ENCODE data around the gene IQSEC1. TPM values are rescaled to one million over a fixed set of nuclear protein-coding genes. Genes with fewer than 3 reads are reported as not detected.

Gene IQSEC1
- total and polyA plus RNA-seq, 2 experiments from 2014 or later, result 8.0 to 51.9 TPM

DNA sequence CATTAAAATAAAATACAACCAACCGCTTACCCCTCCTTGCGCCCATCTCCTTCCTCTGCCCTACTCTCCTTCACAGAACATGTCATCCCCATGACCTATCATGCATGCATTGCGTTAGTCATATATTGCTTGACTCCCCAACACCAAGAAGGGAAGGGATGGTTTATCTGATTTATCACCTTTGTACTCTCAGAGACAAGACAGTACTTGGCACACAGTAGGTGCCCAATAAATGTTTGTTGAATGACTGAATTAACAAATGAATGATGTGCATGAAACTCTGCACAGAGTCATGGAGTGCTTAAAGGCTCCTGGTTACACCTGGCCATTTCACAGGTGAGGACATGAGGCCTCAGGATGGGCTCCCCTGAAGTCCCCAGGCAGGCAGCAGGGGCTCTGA, 59.7 kb downstream of the IQSEC1 start:
- Mint-ChIP-seq H3K36me3 (ENCODE audit: low read depth) (no peaks in the 10 kb centered on the region; the same call in 2 of the 3 replicates), H3K4me3 (no peak overlapping the region), H3K4me1 (peaks cover 44% of the 10 kb centered on the region), H3K9me3 (no peaks in the 10 kb centered on the region), H3K27ac (no peak overlapping the region), H3K27me3 (ENCODE audit: insufficient read depth, low read depth, poor library complexity) (peaks cover 14% of the 10 kb centered on the region)
- H3K4me3 ChIP-seq, result no peak overlapping the region
- H3K9me2 ChIP-seq (ENCODE audit: insufficient read depth), result no peaks in the 10 kb centered on the region
- no peaks in the 10 kb centered on the region for H4K20me1 ChIP-seq (replicated peaks; ENCODE audit: insufficient read depth)
- no peaks in the 10 kb centered on the region for H3K36me3 ChIP-seq (ENCODE audit: insufficient read depth)
- DNase-seq (ENCODE audit: low spot score) (no peak), ATAC-seq (no peak)
- H3K27me3 ChIP-seq (ENCODE audit: insufficient read depth), result no peaks in the 10 kb centered on the region
- H3F3A ChIP-seq (replicated peaks; ENCODE audit: low read depth), result no peaks in the 10 kb centered on the region
- no peak overlapping the region for H3K27ac ChIP-seq (ENCODE audit: low read depth)
- H3K4me1 ChIP-seq (ENCODE audit: insufficient read depth), result peaks cover 20% of the 10 kb centered on the region
- H3K79me2 ChIP-seq (replicated peaks; ENCODE audit: insufficient read depth), result no peaks in the 10 kb centered on the region
- no peak for TF ChIP-seq REST (IDR thresholded peaks at IDR 0.05; ENCODE audit: unreplicated experiment)
- TF ChIP-seq, protein P1, sequence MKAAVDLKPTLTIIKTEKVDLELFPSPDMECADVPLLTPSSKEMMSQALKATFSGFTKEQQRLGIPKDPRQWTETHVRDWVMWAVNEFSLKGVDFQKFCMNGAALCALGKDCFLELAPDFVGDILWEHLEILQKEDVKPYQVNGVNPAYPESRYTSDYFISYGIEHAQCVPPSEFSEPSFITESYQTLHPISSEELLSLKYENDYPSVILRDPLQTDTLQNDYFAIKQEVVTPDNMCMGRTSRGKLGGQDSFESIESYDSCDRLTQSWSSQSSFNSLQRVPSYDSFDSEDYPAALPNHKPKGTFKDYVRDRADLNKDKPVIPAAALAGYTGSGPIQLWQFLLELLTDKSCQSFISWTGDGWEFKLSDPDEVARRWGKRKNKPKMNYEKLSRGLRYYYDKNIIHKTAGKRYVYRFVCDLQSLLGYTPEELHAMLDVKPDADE (IDR thresholded peaks at IDR 0.05), result no peak
- H2AFZ ChIP-seq, result no peak overlapping the region
- H3K4me2 ChIP-seq, result no peak overlapping the region

- H3K27ac Mint-ChIP-seq, result no peak overlapping the region
- Histone ChIP-seq H3K4me3 (no peak overlapping the region), H3K4me1 (ENCODE audit: insufficient read depth) (peaks cover 17% of the 10 kb centered on the region), H2AFZ (no peak overlapping the region), H3K27ac (ENCODE audit: low read depth) (no peak overlapping the region), H3K27me3 (ENCODE audit: insufficient read depth) (no peaks in the 10 kb centered on the region), H3F3A (replicated peaks; ENCODE audit: low read depth) (no peaks in the 10 kb centered on the region), H4K20me1 (replicated peaks; ENCODE audit: insufficient read depth) (no peaks in the 10 kb centered on the region), H3K9me2 (ENCODE audit: insufficient read depth) (no peaks in the 10 kb centered on the region), H3K79me2 (replicated peaks; ENCODE audit: insufficient read depth) (no peaks in the 10 kb centered on the region), H3K36me3 (ENCODE audit: insufficient read depth) (no peaks in the 10 kb centered on the region), H3K4me2 (no peak overlapping the region)
- no peaks in the 10 kb centered on the region; the same call in 2 of the 3 replicates for H3K36me3 Mint-ChIP-seq (ENCODE audit: low read depth)
- H3K4me3 Mint-ChIP-seq, result no peak overlapping the region
- no peak for TF ChIP-seq ZNF114 (CRISPR knock-in tag; IDR thresholded peaks at IDR 0.05)
- TF ChIP-seq NANOG (IDR thresholded peaks at IDR 0.05; ENCODE audit: borderline replicate concordance), result no peak
- TF ChIP-seq ZNF331 (CRISPR knock-in tag; IDR thresholded peaks at IDR 0.05; ENCODE audit: low read depth), result no peak
- peak in 1 of 2 experiments; percentile 33; a peak in 1 of 4 replicates for TF ChIP-seq CTCF (conservative IDR thresholded peaks at IDR 0.05; ENCODE audit: low read depth in 2 of 2)
- no peak for TF ChIP-seq ZNF462 (CRISPR knock-in tag; IDR thresholded peaks at IDR 0.05)
- peaks cover 14% of the 10 kb centered on the region for H3K27me3 Mint-ChIP-seq (ENCODE audit: insufficient read depth, low read depth, poor library complexity)
- DNase-seq (ENCODE audit: low spot score) (no peak), ATAC-seq (no peak)
- no peaks in the 10 kb centered on the region for H3K9me3 Mint-ChIP-seq
- H3K4me1 Mint-ChIP-seq, result peaks cover 43% of the 10 kb centered on the region
Observed at GRCh38 chr3:13013151-13013561, 60.1 kb downstream of the IQSEC1 start.
